ENCODE results near the gene CLUH.

The CLUH gene, protein sequence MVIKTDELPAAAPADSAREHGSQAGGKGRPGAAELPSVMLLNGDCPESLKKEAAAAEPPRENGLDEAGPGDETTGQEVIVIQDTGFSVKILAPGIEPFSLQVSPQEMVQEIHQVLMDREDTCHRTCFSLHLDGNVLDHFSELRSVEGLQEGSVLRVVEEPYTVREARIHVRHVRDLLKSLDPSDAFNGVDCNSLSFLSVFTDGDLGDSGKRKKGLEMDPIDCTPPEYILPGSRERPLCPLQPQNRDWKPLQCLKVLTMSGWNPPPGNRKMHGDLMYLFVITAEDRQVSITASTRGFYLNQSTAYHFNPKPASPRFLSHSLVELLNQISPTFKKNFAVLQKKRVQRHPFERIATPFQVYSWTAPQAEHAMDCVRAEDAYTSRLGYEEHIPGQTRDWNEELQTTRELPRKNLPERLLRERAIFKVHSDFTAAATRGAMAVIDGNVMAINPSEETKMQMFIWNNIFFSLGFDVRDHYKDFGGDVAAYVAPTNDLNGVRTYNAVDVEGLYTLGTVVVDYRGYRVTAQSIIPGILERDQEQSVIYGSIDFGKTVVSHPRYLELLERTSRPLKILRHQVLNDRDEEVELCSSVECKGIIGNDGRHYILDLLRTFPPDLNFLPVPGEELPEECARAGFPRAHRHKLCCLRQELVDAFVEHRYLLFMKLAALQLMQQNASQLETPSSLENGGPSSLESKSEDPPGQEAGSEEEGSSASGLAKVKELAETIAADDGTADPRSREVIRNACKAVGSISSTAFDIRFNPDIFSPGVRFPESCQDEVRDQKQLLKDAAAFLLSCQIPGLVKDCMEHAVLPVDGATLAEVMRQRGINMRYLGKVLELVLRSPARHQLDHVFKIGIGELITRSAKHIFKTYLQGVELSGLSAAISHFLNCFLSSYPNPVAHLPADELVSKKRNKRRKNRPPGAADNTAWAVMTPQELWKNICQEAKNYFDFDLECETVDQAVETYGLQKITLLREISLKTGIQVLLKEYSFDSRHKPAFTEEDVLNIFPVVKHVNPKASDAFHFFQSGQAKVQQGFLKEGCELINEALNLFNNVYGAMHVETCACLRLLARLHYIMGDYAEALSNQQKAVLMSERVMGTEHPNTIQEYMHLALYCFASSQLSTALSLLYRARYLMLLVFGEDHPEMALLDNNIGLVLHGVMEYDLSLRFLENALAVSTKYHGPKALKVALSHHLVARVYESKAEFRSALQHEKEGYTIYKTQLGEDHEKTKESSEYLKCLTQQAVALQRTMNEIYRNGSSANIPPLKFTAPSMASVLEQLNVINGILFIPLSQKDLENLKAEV (N-terminal part only)

DNA sequence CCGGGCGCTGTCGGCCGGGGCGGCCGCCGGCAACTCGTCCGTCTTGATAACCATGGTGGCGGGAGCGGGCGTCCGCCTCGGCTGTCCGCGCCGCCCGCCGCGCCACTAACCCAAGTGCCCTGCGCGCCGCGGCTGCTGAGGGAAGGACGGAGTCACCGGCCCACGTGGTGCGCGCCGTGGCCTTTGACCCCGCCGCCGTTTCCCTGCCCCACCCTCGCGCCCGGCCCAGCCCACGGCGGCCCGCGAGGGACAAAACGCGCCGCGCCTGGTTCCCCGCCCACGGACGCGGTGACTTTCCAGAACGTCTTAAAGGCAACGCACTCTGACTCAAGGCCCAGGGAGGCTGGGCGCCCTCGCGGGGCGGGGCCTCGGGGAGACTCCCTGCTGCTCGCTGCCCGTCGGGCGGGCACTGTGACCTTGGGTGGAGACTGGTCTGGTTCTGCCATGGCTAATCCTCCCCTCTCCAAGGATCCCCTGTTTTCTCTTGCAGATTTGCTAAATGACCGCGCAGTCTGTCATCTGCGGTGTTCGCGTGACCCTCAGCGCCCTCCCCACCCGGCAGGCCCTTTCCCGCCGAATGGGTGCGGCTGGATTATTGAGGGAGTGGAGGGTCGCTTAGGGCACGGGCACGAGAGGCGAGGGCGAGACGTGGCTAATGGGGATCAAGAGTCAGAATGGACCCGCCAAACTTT lies at the start of gene CLUH:
Gene CLUH, minus strand, starts transcription at position 157 of the 692 bp plus-strand sequence. Its CDS starts 103 bp downstream, at position 54.
- peak; percentile 89 for DNase-seq (ENCODE audit: low read depth)
- H3K4me3 ChIP-seq (ENCODE audit: low read depth, low read length): peak within 1 kb of the TSS; percentile 92

DNA sequence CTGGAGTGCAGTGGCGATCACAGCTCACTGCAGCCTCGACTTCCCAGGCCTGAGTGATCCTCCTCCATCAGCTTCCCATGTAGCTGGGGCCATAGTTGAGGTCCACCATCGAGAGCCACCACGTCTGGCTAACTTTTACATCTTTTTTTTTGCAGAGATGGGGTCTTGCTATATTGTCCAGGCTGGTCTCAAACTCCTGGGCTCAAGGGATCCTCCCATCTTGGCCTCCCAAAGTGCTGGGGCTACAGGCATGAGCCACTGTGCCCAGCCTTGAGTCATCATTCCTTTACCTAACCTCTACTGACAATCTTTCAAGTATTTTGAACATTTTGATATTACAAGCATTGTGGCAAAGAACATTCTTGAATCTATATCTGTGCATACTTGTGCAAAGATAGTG lies 47.3 kb upstream of the CLUH start:
- no peak for DNase-seq (ENCODE audit: low read depth)
- H3K4me3 ChIP-seq (ENCODE audit: low read depth, low read length): no peak overlapping the region
- TF ChIP-seq, protein P1, sequence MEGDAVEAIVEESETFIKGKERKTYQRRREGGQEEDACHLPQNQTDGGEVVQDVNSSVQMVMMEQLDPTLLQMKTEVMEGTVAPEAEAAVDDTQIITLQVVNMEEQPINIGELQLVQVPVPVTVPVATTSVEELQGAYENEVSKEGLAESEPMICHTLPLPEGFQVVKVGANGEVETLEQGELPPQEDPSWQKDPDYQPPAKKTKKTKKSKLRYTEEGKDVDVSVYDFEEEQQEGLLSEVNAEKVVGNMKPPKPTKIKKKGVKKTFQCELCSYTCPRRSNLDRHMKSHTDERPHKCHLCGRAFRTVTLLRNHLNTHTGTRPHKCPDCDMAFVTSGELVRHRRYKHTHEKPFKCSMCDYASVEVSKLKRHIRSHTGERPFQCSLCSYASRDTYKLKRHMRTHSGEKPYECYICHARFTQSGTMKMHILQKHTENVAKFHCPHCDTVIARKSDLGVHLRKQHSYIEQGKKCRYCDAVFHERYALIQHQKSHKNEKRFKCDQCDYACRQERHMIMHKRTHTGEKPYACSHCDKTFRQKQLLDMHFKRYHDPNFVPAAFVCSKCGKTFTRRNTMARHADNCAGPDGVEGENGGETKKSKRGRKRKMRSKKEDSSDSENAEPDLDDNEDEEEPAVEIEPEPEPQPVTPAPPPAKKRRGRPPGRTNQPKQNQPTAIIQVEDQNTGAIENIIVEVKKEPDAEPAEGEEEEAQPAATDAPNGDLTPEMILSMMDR (IDR thresholded peaks at IDR 0.05; ENCODE audit: low read depth, low read length, missing control alignments): no peak

More for the DNA sequence above, at the start of gene CLUH:
- TF ChIP-seq, protein P1 (IDR thresholded peaks at IDR 0.05; ENCODE audit: low read depth, low read length, missing control alignments): no peak

DNA sequence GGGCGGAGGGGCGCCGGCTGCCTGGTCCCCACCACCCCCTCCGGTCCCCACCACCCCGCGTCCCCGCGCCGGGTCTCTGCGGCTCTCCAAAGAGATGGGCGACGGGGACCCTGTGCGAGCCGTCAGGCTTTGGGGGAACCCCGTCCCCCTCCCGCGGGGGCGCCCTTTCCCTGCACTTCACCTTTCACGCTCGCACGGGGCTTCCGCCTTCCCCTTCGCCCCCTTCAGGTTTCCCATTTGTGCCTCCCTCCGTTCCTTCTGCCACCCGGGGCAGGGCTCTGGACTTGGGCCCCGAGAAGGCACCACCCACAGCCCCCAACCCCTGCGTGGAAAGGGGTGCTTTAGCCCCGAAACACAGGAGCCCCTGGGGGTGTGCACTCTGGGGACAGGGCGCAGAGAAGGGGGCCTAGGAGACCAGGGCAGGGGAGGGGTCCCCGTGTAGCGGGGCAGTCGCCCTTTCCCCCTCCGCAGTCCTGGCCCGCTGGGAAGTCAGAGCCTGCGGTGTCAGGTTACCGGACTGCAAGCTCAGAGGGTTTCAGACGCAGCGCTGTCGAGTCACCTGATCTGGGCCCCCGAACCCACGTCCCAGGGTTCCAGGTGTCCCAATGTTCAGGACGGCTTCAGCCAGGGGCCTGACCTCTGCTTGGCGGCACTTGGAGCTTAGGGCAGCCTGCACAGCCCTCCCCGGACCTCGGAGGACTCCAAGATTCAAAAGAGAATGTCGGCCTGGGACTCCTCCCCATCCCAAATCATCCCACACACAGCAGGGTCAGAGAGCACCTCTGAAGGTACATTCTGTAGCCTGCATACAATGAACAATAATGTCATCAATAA lies 44.5 kb upstream of the CLUH start:
- no peak for DNase-seq (ENCODE audit: low read depth)
- no peak overlapping the region for H3K4me3 ChIP-seq (ENCODE audit: low read depth, low read length)
- TF ChIP-seq, protein P1 (IDR thresholded peaks at IDR 0.05; ENCODE audit: low read depth, low read length, missing control alignments): no peak

DNA sequence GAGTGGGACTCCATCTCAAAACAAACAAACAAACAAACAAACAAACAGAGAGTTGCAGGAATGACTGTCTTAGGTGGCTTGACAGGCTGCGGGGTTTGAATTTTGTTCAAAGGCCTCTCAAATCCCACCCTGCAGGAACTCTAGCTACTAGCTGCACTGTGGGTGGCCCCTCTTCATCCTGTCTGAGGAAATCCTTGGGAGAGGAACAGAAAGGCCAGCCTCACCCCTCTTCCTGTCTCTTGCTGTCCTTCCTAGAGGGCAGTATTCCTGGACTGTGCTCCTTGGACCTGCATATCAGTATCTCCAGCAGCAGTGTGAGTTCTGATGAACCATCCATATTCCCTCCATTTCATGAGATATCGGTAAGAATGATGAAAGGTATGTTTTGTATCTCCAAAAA lies 39.9 kb upstream of the CLUH start:
- DNase-seq (ENCODE audit: low read depth): no peak
- TF ChIP-seq, protein P1 (IDR thresholded peaks at IDR 0.05; ENCODE audit: low read depth, low read length, missing control alignments): no peak
- no peak overlapping the region for H3K4me3 ChIP-seq (ENCODE audit: low read depth, low read length)

DNA sequence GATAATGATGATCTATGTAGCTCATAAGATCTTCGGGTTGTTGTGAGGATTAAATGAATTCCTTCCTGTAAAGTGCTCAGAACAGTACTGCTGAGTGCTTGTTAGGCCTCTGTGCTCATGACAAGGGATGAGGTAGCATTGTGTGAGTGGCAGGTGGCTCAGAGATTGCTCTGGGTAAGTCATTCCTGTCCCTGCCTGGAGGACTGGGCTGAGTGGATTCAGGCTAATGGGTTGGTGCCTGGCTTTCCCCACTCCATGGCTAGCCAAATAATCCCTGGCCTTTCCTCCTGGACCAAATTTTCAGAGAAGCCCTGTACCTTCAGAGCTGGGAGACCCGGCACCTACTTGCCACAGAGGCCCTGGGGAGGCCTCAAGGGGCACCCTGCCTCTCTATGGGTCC lies 39.2 kb upstream of the CLUH start:
- no peak overlapping the region for H3K4me3 ChIP-seq (ENCODE audit: low read depth, low read length)
- no peak for DNase-seq (ENCODE audit: low read depth)
- TF ChIP-seq, protein P1 (IDR thresholded peaks at IDR 0.05; ENCODE audit: low read depth, low read length, missing control alignments): no peak
